ENCODE measurements around the gene RAPGEF1.

- TF ChIP-seq POLR2AphosphoS5 (IDR thresholded peaks at IDR 0.05; ENCODE audit: low read depth, low read length) (no peak), POLR2A (IDR thresholded peaks at IDR 0.05; ENCODE audit: low read depth, low read length) (no peak), TAF1 (IDR thresholded peaks at IDR 0.05; ENCODE audit: low read depth, low read length) (no peak), POU2F2 (IDR thresholded peaks at IDR 0.05; ENCODE audit: low read depth, low read length) (no peak), SPI1 (IDR thresholded peaks at IDR 0.05; ENCODE audit: low read depth, low read length) (no peak), PAX5 (IDR thresholded peaks at IDR 0.05; ENCODE audit: insufficient read depth, low read length, severe bottlenecking) (no peak)
Measured at GRCh38 chr9:131607591-131607990, 132.3 kb downstream of the RAPGEF1 start.
